ENCODE results near the gene MB. TPM values are rescaled to one million over a fixed set of nuclear protein-coding genes. Genes with fewer than 3 reads are reported as not detected.

The MB gene
- total and polyA plus RNA-seq, 9 of the 15 experiments (the other 6 are each of a cell fraction or from before 2014, with no cell fraction given), result not detected

DNA sequence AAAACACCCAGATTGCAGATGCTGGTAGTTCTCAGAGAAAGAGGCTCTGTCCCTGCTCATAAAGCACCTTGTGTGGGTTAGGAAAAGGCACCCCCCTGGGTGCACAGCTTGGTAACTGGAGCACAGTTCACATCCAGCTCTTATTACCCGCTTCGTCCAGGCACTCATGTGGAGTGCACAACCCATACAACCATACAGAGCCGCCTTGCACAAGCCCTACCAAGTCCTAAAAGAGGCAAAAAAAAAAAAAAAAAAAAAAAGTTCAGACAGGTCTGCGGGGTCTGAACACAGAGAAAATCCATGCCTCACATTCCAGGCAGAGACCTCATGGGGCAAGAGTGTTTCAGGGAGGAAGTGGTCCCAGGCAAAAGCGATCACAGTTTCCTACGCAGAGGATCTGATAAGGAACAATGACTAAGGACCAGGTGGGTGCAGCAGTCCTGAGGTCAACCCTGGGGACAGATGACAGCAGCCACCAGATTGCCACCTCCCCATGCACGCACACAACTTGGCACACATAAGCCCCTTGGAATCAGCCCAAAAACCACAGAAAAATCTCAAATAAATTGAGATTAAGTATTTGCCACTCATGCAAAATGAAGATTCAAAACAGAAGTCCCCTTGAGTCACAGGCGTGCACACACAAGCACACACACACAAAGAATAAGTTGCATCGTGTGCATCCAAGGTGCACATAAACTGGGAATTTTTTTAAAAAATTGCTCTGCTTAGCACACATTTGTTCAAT, 12.3 kb downstream of the MB start (continued):
- peak; percentile 75 for TF ChIP-seq FOSL1 (tag; conservative IDR thresholded peaks at IDR 0.05)
- TF ChIP-seq HMG20B (CRISPR knock-in tag; IDR thresholded peaks at IDR 0.05), result no peak
- TF ChIP-seq ARID2 (IDR thresholded peaks at IDR 0.05), result no peak
- peak; percentile 44; the same call in 1 of the 2 replicates for TF ChIP-seq ZEB2 (IDR thresholded peaks at IDR 0.05)
- TF ChIP-seq NR2C2 (CRISPR knock-in tag; IDR thresholded peaks at IDR 0.05), result no peak
- TF ChIP-seq NR2C2 (tag; IDR thresholded peaks at IDR 0.05), result peak; percentile 46
- TF ChIP-seq SOX6 (IDR thresholded peaks at IDR 0.05), result peak; percentile 59; the same call in 1 of the 2 replicates
- TF ChIP-seq U2AF2 (optimal IDR thresholded peaks at IDR 0.05; ENCODE audit: low read depth, low read length), result no peak

DNA sequence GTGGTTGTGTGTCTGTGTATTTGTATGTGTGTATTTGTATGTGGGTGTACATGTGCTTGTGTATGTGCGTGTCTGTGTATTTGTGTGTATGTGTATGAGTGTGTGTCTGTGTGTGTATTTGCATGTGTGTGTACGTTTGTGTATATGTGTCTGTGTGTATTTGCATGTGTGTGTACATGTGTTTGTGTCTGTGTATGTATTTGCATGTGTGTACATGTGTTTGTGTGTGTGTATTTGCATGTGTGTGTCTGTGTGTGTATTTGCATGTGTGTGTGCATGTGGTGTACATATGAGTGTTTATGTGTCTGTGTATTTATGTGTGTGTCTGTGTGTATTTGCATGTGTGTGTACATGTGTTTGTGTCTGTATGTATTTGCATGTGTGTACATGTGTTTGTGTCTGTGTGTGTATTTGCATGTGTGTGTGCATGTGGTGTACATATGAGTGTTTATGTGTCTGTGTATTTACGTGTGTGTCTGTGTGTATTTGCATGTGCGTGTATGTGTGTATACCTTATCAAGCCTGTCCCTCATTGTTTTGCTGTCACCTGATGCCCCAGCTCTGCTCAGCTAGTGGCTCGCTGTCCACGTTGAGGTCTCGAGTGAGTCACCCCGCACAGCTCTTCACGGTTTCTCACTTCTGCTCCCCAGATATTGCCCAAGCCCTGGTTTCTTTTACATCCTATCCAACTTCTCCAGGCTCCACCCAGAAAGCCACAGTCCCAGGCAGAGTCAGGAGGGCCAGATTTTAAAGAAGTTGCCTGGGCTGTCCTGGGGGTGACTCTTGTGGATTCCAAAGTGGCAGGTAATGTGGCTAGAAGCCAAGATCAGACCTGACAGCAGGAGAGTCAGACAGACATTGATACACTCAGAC, 15.2 kb downstream of the MB start:
- no peak overlapping the region for H2AFZ ChIP-seq (ENCODE audit: low read depth, low read length)
- ATAC-seq (no peak), DNase-seq (ENCODE audit: extremely low read depth in 1 of 4, low spot score in 3 of 4) (no peak), FAIRE-seq (no peak)
- peaks cover 3 to 26% of the 10 kb centered on the region in 2 experiments; a peak in 4 of 5 replicates for H3K27me3 ChIP-seq (ENCODE audit: control insufficient read depth in 2 of 2, insufficient read depth in 2 of 2, low read length in 2 of 2)
- H3K4me2 ChIP-seq (ENCODE audit: insufficient read depth, low read length), result no peak overlapping the region
- no peaks in the 10 kb centered on the region for H3K9me1 ChIP-seq (ENCODE audit: control insufficient read depth, insufficient read depth, low read length)
- BruUV-seq (replicated peaks), result no TSS peak
- 18% methylated on average over 6 of the region's 9 CpGs for WGBS (ENCODE audit: insufficient coverage, low coverage, missing lambda C conversion rate)
- POLR2A ChIA-PET, result no interaction called here
- CTCF ChIA-PET (ENCODE audit: low intra/inter-chr PET ratio), result no interaction called here
- no peaks in the 10 kb centered on the region for H3K79me2 ChIP-seq (ENCODE audit: control insufficient read depth, insufficient read depth, low read length)
- no peak overlapping the region for H3K4me3 ChIP-seq
- H3K9ac ChIP-seq (ENCODE audit: insufficient read depth in 1 of 2, low read depth in 2 of 2, low read length in 2 of 2), result no peak overlapping the region
- H4K20me1 ChIP-seq (replicated peaks; ENCODE audit: control insufficient read depth, insufficient read depth, low read length), result no peaks in the 10 kb centered on the region
- in situ Hi-C loops (cut with MboI), result no loop called here
- H3K4me1 ChIP-seq (replicated peaks in 1 of 2; ENCODE audit: control insufficient read depth in 2 of 2, insufficient read depth in 2 of 2, low read length in 2 of 2), result peaks cover 0 to 4% of the 10 kb centered on the region in 2 experiments; a peak in 2 of 5 replicates
- no peak overlapping the region for H3K27ac ChIP-seq (ENCODE audit: extremely low read depth, low read depth, low read length)
- 0 out of 2 replicates have a peak, but pooled peaks cover 1% of the 10 kb centered on the region for H3K9me3 ChIP-seq (replicated peaks; ENCODE audit: control insufficient read depth, insufficient read depth, low read depth, low read length)
- intact Hi-C loops (cut with micrococcal nuclease), result no loop called here
- H3K36me3 ChIP-seq (ENCODE audit: control insufficient read depth, insufficient read depth, low read length), result no peaks in the 10 kb centered on the region
- TF ChIP-seq EZH2 (IDR thresholded peaks at IDR 0.05; ENCODE audit: borderline replicate concordance, low read depth, low read length) (no peak), FOSL1 (tag; conservative IDR thresholded peaks at IDR 0.05) (peak; percentile 66), ZNF766 (CRISPR knock-in tag; conservative IDR thresholded peaks at IDR 0.05) (0 out of 2 replicates have a peak, but pooled peaks have one; percentile 35), CEBPG (CRISPR knock-in tag; IDR thresholded peaks at IDR 0.05) (no peak), CEBPG (tag; conservative IDR thresholded peaks at IDR 0.05 in 1 of 2, IDR thresholded peaks at IDR 0.05 in 1 of 2) (peak; percentile 40 to 47; a peak in 1 of 4 replicates), ZNF561 (CRISPR knock-in tag; conservative IDR thresholded peaks at IDR 0.05) (no peak), SREBF1 (IDR thresholded peaks at IDR 0.05; ENCODE audit: borderline replicate concordance, low read depth, low read length) (no peak)
- TF ChIP-seq, protein P1, sequence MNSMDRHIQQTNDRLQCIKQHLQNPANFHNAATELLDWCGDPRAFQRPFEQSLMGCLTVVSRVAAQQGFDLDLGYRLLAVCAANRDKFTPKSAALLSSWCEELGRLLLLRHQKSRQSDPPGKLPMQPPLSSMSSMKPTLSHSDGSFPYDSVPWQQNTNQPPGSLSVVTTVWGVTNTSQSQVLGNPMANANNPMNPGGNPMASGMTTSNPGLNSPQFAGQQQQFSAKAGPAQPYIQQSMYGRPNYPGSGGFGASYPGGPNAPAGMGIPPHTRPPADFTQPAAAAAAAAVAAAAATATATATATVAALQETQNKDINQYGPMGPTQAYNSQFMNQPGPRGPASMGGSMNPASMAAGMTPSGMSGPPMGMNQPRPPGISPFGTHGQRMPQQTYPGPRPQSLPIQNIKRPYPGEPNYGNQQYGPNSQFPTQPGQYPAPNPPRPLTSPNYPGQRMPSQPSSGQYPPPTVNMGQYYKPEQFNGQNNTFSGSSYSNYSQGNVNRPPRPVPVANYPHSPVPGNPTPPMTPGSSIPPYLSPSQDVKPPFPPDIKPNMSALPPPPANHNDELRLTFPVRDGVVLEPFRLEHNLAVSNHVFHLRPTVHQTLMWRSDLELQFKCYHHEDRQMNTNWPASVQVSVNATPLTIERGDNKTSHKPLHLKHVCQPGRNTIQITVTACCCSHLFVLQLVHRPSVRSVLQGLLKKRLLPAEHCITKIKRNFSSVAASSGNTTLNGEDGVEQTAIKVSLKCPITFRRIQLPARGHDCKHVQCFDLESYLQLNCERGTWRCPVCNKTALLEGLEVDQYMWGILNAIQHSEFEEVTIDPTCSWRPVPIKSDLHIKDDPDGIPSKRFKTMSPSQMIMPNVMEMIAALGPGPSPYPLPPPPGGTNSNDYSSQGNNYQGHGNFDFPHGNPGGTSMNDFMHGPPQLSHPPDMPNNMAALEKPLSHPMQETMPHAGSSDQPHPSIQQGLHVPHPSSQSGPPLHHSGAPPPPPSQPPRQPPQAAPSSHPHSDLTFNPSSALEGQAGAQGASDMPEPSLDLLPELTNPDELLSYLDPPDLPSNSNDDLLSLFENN (IDR thresholded peaks at IDR 0.05; ENCODE audit: low read depth in 2 of 2, low read length in 2 of 2), result no peak
- TF ChIP-seq, protein P2, sequence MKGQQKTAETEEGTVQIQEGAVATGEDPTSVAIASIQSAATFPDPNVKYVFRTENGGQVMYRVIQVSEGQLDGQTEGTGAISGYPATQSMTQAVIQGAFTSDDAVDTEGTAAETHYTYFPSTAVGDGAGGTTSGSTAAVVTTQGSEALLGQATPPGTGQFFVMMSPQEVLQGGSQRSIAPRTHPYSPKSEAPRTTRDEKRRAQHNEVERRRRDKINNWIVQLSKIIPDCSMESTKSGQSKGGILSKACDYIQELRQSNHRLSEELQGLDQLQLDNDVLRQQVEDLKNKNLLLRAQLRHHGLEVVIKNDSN (CRISPR knock-in tag; IDR thresholded peaks at IDR 0.05), result peak; percentile 30; the same call in 1 of the 2 replicates
